Testis (tissue), 3 donors: ENCODE data around the gene CACNA1E. TPM values are rescaled to one million over a fixed set of nuclear protein-coding genes. Genes with fewer than 3 reads are reported as not detected.

Experiments used
- DNase-seq: peaks from one replicate; pipeline ENCODE4 v3.0.0-alpha.2; 2019
- H3K27ac ChIP-seq, 2 donors: fragments of 200-600 bp; sonication (generic); one replicate each; pipeline ENCODE4 v1.5.1; 2019
- H3K27me3 ChIP-seq: fragments of 200-600 bp; sonication (generic); one replicate; pipeline ENCODE4 v1.5.1; 2019
- H3K36me3 ChIP-seq: fragments of 200-600 bp; sonication (generic); one replicate; pipeline ENCODE4 v1.5.1; 2017; ENCODE audit warnings: low read depth; ENCODE audit errors: missing control alignments
- H3K4me1 ChIP-seq: fragments of 200-600 bp; sonication (generic); one replicate; pipeline ENCODE4 v1.5.1; 2019
- H3K4me3 ChIP-seq, 2 donors: fragments of 200-600 bp; sonication (generic); one replicate each; pipeline ENCODE4 v1.5.1; 2017 to 2019
- H3K9me3 ChIP-seq: fragments of 200-600 bp; sonication (generic); one replicate; pipeline ENCODE4 v1.5.1; 2017
- CTCF ChIP-seq, 3 experiments: fragments of 450-650 bp in 2 of 3; fragments of 200-600 bp in 1 of 3; sonication (generic) in 1 of 3; IDR thresholded peaks; one replicate each; pipeline ENCODE4 v1.5.1; 2016 to 2019; ENCODE audit warnings: antibody characterized with exemption in 3 of 3, mild to moderate bottlenecking in 2 of 3, moderate library complexity in 1 of 3
- POLR2A ChIP-seq: fragments of 450-650 bp; IDR thresholded peaks from one replicate; pipeline ENCODE4 v1.6.1; 2017; ENCODE audit warnings: antibody characterized with exemption, mild to moderate bottlenecking, moderate library complexity
- WGBS, 2 donors: methylation state at CpG; one replicate each; pipeline ENCODE4 v1.1.5; 2018; 5-methylcytosine and 5-hydroxymethylcytosine counted together
- intact Hi-C: fragments of 100-400 bp; cut with DNase I; formaldehyde crosslinking; loops from one replicate; pipeline ENCODE4 v1.15.1; 2023; ENCODE audit warnings: low total_unique reads
- polyA plus RNA-seq: library from polyadenylated mRNA; stranded (reverse); fragments of 350-450 nt; fragmentation: Illumina TruSeq; extraction: RNeasy Lipid Tissue Mini Kit (QIAGEN cat#74804); gene quantifications from one replicate; pipeline ENCODE4 v1.2.3, GENCODE V29; 2014; ENCODE audit warnings: low read depth, low replicate concordance; ENCODE audit not compliant: insufficient read depth
- total RNA-seq, 2 donors: library from RNA; depleted of rRNA; stranded (reverse); fragments of >200 nt; gene quantifications; one replicate each; pipeline ENCODE4 v1.2.3, GENCODE V29; 2016

CACNA1E gene
- total and polyA plus RNA-seq, 3 donors from 2014 or later: 2.4 to 12.6 (median 9.1) TPM

GRCh38 chr1:181680871-181681270 is 197.6 kb downstream of the CACNA1E start:
- H3K27ac ChIP-seq: no peak overlapping the region
- H3K36me3 ChIP-seq: no peaks in the 10 kb centered on the region
- no peaks in the 10 kb centered on the region for H3K4me1 ChIP-seq
- no peaks in the 10 kb centered on the region for H3K9me3 ChIP-seq
- intact Hi-C loops: no loop called here
- H3K27me3 ChIP-seq: no peaks in the 10 kb centered on the region
- no peak for DNase-seq
- TF ChIP-seq CTCF (IDR thresholded peaks at IDR 0.05) (no peak), POLR2A (no peak)
- H3K4me3 ChIP-seq: no peak overlapping the region
- 86 to 87% methylated on average over 7 of the region's 7 CpGs for WGBS, 2 donors

GRCh38 chr1:181685211-181685610 is 201.9 kb downstream of the CACNA1E start:
- Histone ChIP-seq H3K27ac (no peak overlapping the region), H3K27me3 (no peaks in the 10 kb centered on the region), H3K9me3 (no peaks in the 10 kb centered on the region), H3K4me1 (no peaks in the 10 kb centered on the region), H3K4me3 (no peak overlapping the region), H3K36me3 (no peaks in the 10 kb centered on the region)
- WGBS, 2 donors: 87 to 93% methylated on average over 2 of the region's 2 CpGs
- intact Hi-C loops: no loop called here
- TF ChIP-seq CTCF (IDR thresholded peaks at IDR 0.05) (no peak), POLR2A (no peak)
- no peak for DNase-seq

- no peaks in the 10 kb centered on the region for H3K36me3 ChIP-seq
- no peaks in the 10 kb centered on the region for H3K4me1 ChIP-seq
- no peak overlapping the region for H3K27ac ChIP-seq
- no peak overlapping the region for H3K4me3 ChIP-seq
- no peak for DNase-seq
- H3K9me3 ChIP-seq: no peaks in the 10 kb centered on the region
- no peak for TF ChIP-seq POLR2A
- no peak for TF ChIP-seq CTCF (IDR thresholded peaks at IDR 0.05)
- WGBS, 2 donors: 74 to 76% methylated on average over 1 of the region's 1 CpG
- intact Hi-C loops: no loop called here
- no peaks in the 10 kb centered on the region for H3K27me3 ChIP-seq
These were observed 218.6 kb downstream of the CACNA1E start for GRCh38 chr1:181701891-181702290.

GRCh38 chr1:181704546-181704945 is 221.2 kb downstream of the CACNA1E start:
- Histone ChIP-seq H3K4me3 (no peak overlapping the region), H3K4me1 (no peaks in the 10 kb centered on the region), H3K27ac (no peak overlapping the region), H3K27me3 (no peaks in the 10 kb centered on the region), H3K9me3 (no peaks in the 10 kb centered on the region), H3K36me3 (no peaks in the 10 kb centered on the region)
- intact Hi-C loops: no loop called here
- TF ChIP-seq CTCF (IDR thresholded peaks at IDR 0.05): no peak
- TF ChIP-seq POLR2A: no peak
- DNase-seq: no peak
- 70 to 74% methylated on average over 7 to 8 of the region's 8 CpGs for WGBS, 2 donors

- H3K36me3 ChIP-seq: no peaks in the 10 kb centered on the region
- H3K9me3 ChIP-seq: no peaks in the 10 kb centered on the region
- DNase-seq: no peak
- no peak overlapping the region for H3K27ac ChIP-seq
- 83 to 90% methylated on average over 4 of the region's 4 CpGs for WGBS, 2 donors
- H3K27me3 ChIP-seq: no peaks in the 10 kb centered on the region
- no peak overlapping the region for H3K4me3 ChIP-seq
- no peaks in the 10 kb centered on the region for H3K4me1 ChIP-seq
- TF ChIP-seq POLR2A (no peak), CTCF (IDR thresholded peaks at IDR 0.05) (no peak)
- intact Hi-C loops: no loop called here
These were observed 228.5 kb downstream of the CACNA1E start for GRCh38 chr1:181711820-181712219.
